K562 (cell line): ENCODE data around the gene ZDHHC8. TPM values are rescaled to one million over a fixed set of nuclear protein-coding genes. Genes with fewer than 3 reads are reported as not detected.

ENCODE experiments used
- ATF1 ChIP-seq, 2 experiments: fragments of 450-650 bp in 1 of 2; IDR thresholded peaks; 2 replicates each; pipeline ENCODE4 v1.6.1; 2016; ENCODE audit warnings: missing compliant biosample characterization in 1 of 2, missing genetic modification characterization in 1 of 2
- ELF2 ChIP-seq: fragments of 250-450 bp; sonication (Bioruptor Pico); IDR thresholded peaks from 2 replicates; pipeline ENCODE4 v1.5.0; 2021; ENCODE audit warnings: mild to moderate bottlenecking
- ETV6 ChIP-seq, 3 experiments: fragments of 150-350 bp in 1 of 3; sonication (generic) in 1 of 3; formaldehyde crosslinking in 1 of 3; IDR thresholded peaks; 2 replicates each; pipeline versions ENCODE4 v1.6.1 to v1.8.0; 2014 to 2022; ENCODE audit warnings: borderline replicate concordance in 2 of 3, low read depth in 2 of 3, antibody characterized with exemption in 1 of 3, low read length in 1 of 3, mild to moderate bottlenecking in 1 of 3, missing genetic modification reagents in 1 of 3
- HDAC1 ChIP-seq, 2 experiments: fragments of 450-650 bp; IDR thresholded peaks; 2 replicates each; pipeline ENCODE4 v1.6.1; 2016 to 2017; ENCODE audit warnings: inconsistent platforms in 1 of 2, mild to moderate bottlenecking in 1 of 2, moderate library complexity in 1 of 2
- KDM4B ChIP-seq, 2 experiments: fragments of 450-650 bp in 1 of 2; sonication (generic) in 1 of 2; IDR thresholded peaks; 2 replicates each; pipeline ENCODE4 v1.6.1; 2016 to 2017; ENCODE audit warnings: borderline replicate concordance in 2 of 2, antibody characterized with exemption in 1 of 2, low read depth in 1 of 2, mild to moderate bottlenecking in 1 of 2
- MED1 ChIP-seq: sonication (generic); formaldehyde crosslinking; IDR thresholded peaks from 2 replicates; pipeline ENCODE4 v1.8.1; 2023; ENCODE audit warnings: missing genetic modification reagents, borderline replicate concordance
- MTF1 ChIP-seq: fragments of 250-450 bp; sonication (Bioruptor Pico); IDR thresholded peaks from 2 replicates; pipeline ENCODE4 v1.9.0; 2021; ENCODE audit warnings: moderate library complexity, mild to moderate bottlenecking, inconsistent platforms, borderline replicate concordance
- PML ChIP-seq: IDR thresholded peaks from 2 replicates; pipeline ENCODE4 v1.6.1; 2012; ENCODE audit warnings: low read length, inconsistent platforms
- PPARD ChIP-seq: fragments of 250-450 bp; sonication (Bioruptor Pico); IDR thresholded peaks from 2 replicates; pipeline ENCODE4 v1.8.0; 2022; ENCODE audit warnings: inconsistent platforms, mild to moderate bottlenecking, moderate library complexity
- RAD51 ChIP-seq: fragments of 450-650 bp; IDR thresholded peaks from 2 replicates; pipeline ENCODE4 v1.7.1; 2016; ENCODE audit warnings: low read depth, mild to moderate bottlenecking, borderline replicate concordance
- RBM34 ChIP-seq: fragments of 200-400 bp; formaldehyde crosslinking; IDR thresholded peaks from 2 replicates; pipeline ENCODE4 v1.6.1; 2018; ENCODE audit warnings: low read length, borderline replicate concordance; ENCODE audit not compliant: insufficient read depth
- SAFB2 ChIP-seq: fragments of 200-400 bp; formaldehyde crosslinking; IDR thresholded peaks from 2 replicates; pipeline ENCODE4 v1.6.1; 2018; ENCODE audit warnings: borderline replicate concordance, low read length, low read depth, moderate library complexity; ENCODE audit not compliant: severe bottlenecking
- SMAD3 ChIP-seq: fragments of 450-650 bp; formaldehyde crosslinking; conservative IDR thresholded peaks from 2 replicates; pipeline ENCODE4 v1.4.0; 2020; ENCODE audit warnings: mild to moderate bottlenecking
- SRSF1 ChIP-seq: fragments of 200-400 bp; formaldehyde crosslinking; IDR thresholded peaks from 2 replicates; pipeline ENCODE4 v1.6.1; 2017; ENCODE audit warnings: mild to moderate bottlenecking, low read depth, low read length, moderate library complexity
- ZEB2 ChIP-seq: fragments of 450-650 bp; IDR thresholded peaks from 2 replicates; pipeline ENCODE4 v1.6.1; 2016
- ZNF41 ChIP-seq: fragments of 250-450 bp; sonication (Bioruptor Pico); conservative IDR thresholded peaks from 2 replicates; pipeline ENCODE4 v1.4.0; 2020; ENCODE audit warnings: mild to moderate bottlenecking
- ZNF717 ChIP-seq: fragments of 250-450 bp; sonication (Bioruptor Pico); IDR thresholded peaks from 2 replicates; pipeline ENCODE4 v1.5.0; 2021
- polyA plus RNA-seq, 8 experiments: library from polyadenylated mRNA; depleted of rRNA in 4 of 8; stranded (reverse) in 5 of 8; unstranded in 3 of 8; fragments of >200 nt; fragmentation: Nextera tagmentation in 2 of 8; fragmentation: Illumina TruSeq in 1 of 8; extraction: Ambion mirVana in 2 of 8; extraction: Trizol in 1 of 8; gene quantifications; 2 replicates each; pipeline versions ENCODE4 v1.2.1 to v1.2.3, GENCODE V29; 2011 to 2014; ENCODE audit warnings: inconsistent platforms in 1 of 8, missing spikeins in 1 of 8
- total RNA-seq, 7 experiments: library from RNA; depleted of rRNA in 6 of 7; stranded (reverse); fragments of >200 nt in 6 of 7; fragmentation: Illumina TruSeq in 2 of 7; extraction: Trizol in 2 of 7; gene quantifications; 2 replicates each; pipeline versions ENCODE4 v1.2.1 to v1.2.3, GENCODE V29; 2011 to 2021; ENCODE audit warnings: low replicate concordance in 1 of 7
- TF ChIP-seq, protein P1 (sequence below): fragments of 250-450 bp; sonication (Bioruptor Pico); IDR thresholded peaks from 2 replicates; pipeline ENCODE4 v1.8.0; 2021; ENCODE audit warnings: moderate library complexity, mild to moderate bottlenecking, inconsistent platforms
- TF ChIP-seq, protein P2 (sequence below): fragments of 450-650 bp; IDR thresholded peaks from 2 replicates; pipeline ENCODE4 v1.6.1; 2016
- TF ChIP-seq, protein P3 (sequence below): fragments of 250-450 bp; sonication (Bioruptor Pico); IDR thresholded peaks from 2 replicates; pipeline ENCODE4 v1.8.0; 2021; ENCODE audit warnings: moderate library complexity, mild to moderate bottlenecking, inconsistent platforms
- TF ChIP-seq, protein P4 (sequence below): sonication (generic); formaldehyde crosslinking; IDR thresholded peaks from 2 replicates; pipeline ENCODE4 v1.8.0; 2022; ENCODE audit warnings: mild to moderate bottlenecking, missing genetic modification reagents, borderline replicate concordance

Gene ZDHHC8
- total and polyA plus RNA-seq, 9 of the 15 experiments (the other 6 are each of a cell fraction or from before 2014, with no cell fraction given): 0.04 to 109 (median 16.4) TPM

DNA sequence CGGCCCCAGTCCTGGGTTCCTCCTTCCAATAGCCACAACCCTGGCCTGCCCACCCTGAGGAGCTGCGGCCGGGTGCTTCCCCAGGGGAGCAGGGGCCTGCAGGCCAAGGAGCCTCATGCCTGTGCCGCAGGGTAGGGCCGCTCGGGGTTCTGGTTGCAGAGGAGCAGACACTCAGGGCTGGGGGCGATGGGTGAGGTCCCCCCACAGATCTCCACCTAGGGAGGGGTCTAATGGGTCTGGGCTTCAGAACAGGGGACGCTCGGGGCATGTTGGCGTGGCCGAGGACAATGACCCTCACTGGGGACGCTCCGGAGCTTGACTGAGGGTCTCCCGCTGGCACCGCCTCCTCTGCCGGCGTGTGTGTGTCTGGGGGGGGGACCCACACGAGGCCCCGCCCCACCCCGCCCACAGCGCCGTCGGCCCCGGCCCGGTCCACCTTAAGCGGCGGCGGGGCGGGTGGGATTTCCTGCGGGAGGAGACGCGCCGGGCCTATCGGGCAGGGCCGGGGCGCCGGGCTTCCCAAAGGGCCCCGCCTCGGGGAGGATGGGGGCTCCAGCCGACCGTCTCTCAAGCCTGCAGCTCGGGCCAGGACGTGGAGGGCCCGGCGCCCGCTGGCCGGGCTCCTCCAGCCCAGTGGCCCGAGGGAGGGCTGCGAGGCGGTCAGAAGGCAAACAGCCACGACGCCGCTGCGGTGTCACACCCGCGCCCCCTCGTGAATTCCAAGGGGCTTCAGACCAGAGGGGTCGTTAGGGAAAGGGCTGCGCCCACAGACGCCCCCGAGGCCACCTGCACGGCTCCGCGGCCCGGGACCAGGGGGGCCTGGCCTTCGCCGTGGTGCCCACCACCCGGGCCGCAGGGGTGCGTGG is 640 bp upstream of the ZDHHC8 start (continued):
- TF ChIP-seq PPARD (CRISPR knock-in tag): peak; percentile 63; the same call in 1 of the 2 replicates
- TF ChIP-seq ETV6 (IDR thresholded peaks at IDR 0.05; ENCODE audit: borderline replicate concordance in 1 of 2, low read depth in 2 of 2, low read length in 1 of 2): no peak
- TF ChIP-seq ETV6 (CRISPR knock-in tag; IDR thresholded peaks at IDR 0.05; ENCODE audit: borderline replicate concordance): no peak
- TF ChIP-seq MED1 (CRISPR knock-in tag): no peak
- TF ChIP-seq, protein P1, sequence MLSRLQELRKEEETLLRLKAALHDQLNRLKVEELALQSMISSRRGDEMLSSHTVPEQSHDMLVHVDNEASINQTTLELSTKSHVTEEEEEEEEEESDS: no peak
- TF ChIP-seq ELF2: 0 out of 2 replicates have a peak, but pooled peaks have one; percentile 66
- TF ChIP-seq MTF1 (CRISPR knock-in tag): 0 out of 2 replicates have a peak, but pooled peaks have one; percentile 18
- TF ChIP-seq SRSF1: 0 out of 2 replicates have a peak, but pooled peaks have one; percentile 28
- TF ChIP-seq RAD51: no peak
- TF ChIP-seq HDAC1 (IDR thresholded peaks at IDR 0.05): peak in 1 of 2 experiments; percentile 83; a peak in 2 of 4 replicates
- TF ChIP-seq RBM34: no peak
- TF ChIP-seq ZEB2: no peak
- TF ChIP-seq, protein P2, sequence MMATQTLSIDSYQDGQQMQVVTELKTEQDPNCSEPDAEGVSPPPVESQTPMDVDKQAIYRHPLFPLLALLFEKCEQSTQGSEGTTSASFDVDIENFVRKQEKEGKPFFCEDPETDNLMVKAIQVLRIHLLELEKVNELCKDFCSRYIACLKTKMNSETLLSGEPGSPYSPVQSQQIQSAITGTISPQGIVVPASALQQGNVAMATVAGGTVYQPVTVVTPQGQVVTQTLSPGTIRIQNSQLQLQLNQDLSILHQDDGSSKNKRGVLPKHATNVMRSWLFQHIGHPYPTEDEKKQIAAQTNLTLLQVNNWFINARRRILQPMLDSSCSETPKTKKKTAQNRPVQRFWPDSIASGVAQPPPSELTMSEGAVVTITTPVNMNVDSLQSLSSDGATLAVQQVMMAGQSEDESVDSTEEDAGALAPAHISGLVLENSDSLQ: no peak
- TF ChIP-seq, protein P3, sequence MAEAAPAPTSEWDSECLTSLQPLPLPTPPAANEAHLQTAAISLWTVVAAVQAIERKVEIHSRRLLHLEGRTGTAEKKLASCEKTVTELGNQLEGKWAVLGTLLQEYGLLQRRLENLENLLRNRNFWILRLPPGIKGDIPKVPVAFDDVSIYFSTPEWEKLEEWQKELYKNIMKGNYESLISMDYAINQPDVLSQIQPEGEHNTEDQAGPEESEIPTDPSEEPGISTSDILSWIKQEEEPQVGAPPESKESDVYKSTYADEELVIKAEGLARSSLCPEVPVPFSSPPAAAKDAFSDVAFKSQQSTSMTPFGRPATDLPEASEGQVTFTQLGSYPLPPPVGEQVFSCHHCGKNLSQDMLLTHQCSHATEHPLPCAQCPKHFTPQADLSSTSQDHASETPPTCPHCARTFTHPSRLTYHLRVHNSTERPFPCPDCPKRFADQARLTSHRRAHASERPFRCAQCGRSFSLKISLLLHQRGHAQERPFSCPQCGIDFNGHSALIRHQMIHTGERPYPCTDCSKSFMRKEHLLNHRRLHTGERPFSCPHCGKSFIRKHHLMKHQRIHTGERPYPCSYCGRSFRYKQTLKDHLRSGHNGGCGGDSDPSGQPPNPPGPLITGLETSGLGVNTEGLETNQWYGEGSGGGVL: no peak
- TF ChIP-seq, protein P4, sequence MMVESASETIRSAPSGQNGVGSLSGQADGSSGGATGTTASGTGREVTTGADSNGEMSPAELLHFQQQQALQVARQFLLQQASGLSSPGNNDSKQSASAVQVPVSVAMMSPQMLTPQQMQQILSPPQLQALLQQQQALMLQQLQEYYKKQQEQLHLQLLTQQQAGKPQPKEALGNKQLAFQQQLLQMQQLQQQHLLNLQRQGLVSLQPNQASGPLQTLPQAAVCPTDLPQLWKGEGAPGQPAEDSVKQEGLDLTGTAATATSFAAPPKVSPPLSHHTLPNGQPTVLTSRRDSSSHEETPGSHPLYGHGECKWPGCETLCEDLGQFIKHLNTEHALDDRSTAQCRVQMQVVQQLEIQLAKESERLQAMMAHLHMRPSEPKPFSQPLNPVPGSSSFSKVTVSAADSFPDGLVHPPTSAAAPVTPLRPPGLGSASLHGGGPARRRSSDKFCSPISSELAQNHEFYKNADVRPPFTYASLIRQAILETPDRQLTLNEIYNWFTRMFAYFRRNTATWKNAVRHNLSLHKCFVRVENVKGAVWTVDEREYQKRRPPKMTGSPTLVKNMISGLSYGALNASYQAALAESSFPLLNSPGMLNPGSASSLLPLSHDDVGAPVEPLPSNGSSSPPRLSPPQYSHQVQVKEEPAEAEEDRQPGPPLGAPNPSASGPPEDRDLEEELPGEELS (CRISPR knock-in tag): no peak
- no peak for TF ChIP-seq SAFB2
- no peak; a peak in 1 of 4 replicates for TF ChIP-seq KDM4B (IDR thresholded peaks at IDR 0.05; ENCODE audit: borderline replicate concordance in 2 of 2, low read depth in 1 of 2)
- TF ChIP-seq PML: no peak
- TF ChIP-seq ZNF41 (CRISPR knock-in tag): 0 out of 2 replicates have a peak, but pooled peaks have one; percentile 35
- TF ChIP-seq ZNF717 (CRISPR knock-in tag): no peak
- 0 out of 2 replicates have a peak, but pooled peaks have one; percentile 0 for TF ChIP-seq ATF1 (CRISPR knock-in tag; IDR thresholded peaks at IDR 0.05)
- TF ChIP-seq ATF1 (tag; IDR thresholded peaks at IDR 0.05): peak; percentile 83
- TF ChIP-seq SMAD3 (CRISPR knock-in tag): peak; percentile 64; the same call in 1 of the 2 replicates
